Keratinocyte (primary cell): Measurements from ENCODE around the gene CTNNA2. TPM values are rescaled to one million over a fixed set of nuclear protein-coding genes. Genes with fewer than 3 reads are reported as not detected.

Experiments used
- DNase-seq: peaks from one replicate; pipeline ENCODE4 v3.0.0-alpha.2; 2011; ENCODE audit warnings: low read depth, missing footprints, low spot score
- FAIRE-seq: peaks from 2 replicates; lab custom pipeline; 2011; peaks lifted over from hg19 to GRCh38; lab: Jason Lieb, UNC
- H2AFZ ChIP-seq: 2 replicates; pipeline ENCODE4 v1.6.0; 2012; ENCODE audit warnings: low read length, control low read depth, inconsistent platforms; ENCODE audit not compliant: control insufficient read depth
- H3K27ac ChIP-seq: 2 replicates; pipeline ENCODE4 v1.5.1; 2011; ENCODE audit warnings: low read length; ENCODE audit not compliant: control insufficient read depth, insufficient read depth
- H3K27me3 ChIP-seq: 3 replicates; pipeline ENCODE4 v1.6.0; 2011; ENCODE audit warnings: low read length; ENCODE audit not compliant: control insufficient read depth, insufficient read depth; ENCODE audit errors: extremely low read depth
- H3K36me3 ChIP-seq, 2 experiments: 2 replicates in 1 of 2; 3 replicates in 1 of 2; pipeline ENCODE4 v1.5.1; 2011; ENCODE audit warnings: low read length in 2 of 2, mild to moderate bottlenecking in 1 of 2; ENCODE audit not compliant: control insufficient read depth in 2 of 2, insufficient read depth in 2 of 2; ENCODE audit errors: extremely low read depth in 1 of 2
- H3K4me1 ChIP-seq: 3 replicates; pipeline ENCODE4 v1.5.1; 2011; ENCODE audit warnings: low read length; ENCODE audit not compliant: control insufficient read depth, insufficient read depth; ENCODE audit errors: extremely low read depth
- H3K4me2 ChIP-seq: 3 replicates; pipeline ENCODE4 v1.6.0; 2011; ENCODE audit warnings: low read depth, low read length; ENCODE audit not compliant: control insufficient read depth, insufficient read depth; ENCODE audit errors: extremely low read depth
- H3K4me3 ChIP-seq, 3 experiments: fragments of 200-600 bp in 1 of 3; sonication (generic) in 1 of 3; 2 replicates in 2 of 3; 3 replicates in 1 of 3; pipeline ENCODE4 v1.5.1; 2011 to 2016; ENCODE audit warnings: low read length in 3 of 3, mild to moderate bottlenecking in 3 of 3, control low read depth in 2 of 3, inconsistent platforms in 1 of 3, low read depth in 1 of 3, mixed read lengths in 1 of 3, mixed run types in 1 of 3, moderate library complexity in 1 of 3; ENCODE audit not compliant: control insufficient read depth in 2 of 3, insufficient read depth in 2 of 3; ENCODE audit errors: extremely low read depth in 1 of 3
- H3K79me2 ChIP-seq: 2 replicates; pipeline ENCODE4 v1.6.0; 2012; ENCODE audit warnings: low read length; ENCODE audit not compliant: control insufficient read depth, insufficient read depth
- H3K9ac ChIP-seq: 3 replicates; pipeline ENCODE4 v1.6.0; 2011; ENCODE audit warnings: low read length; ENCODE audit not compliant: control insufficient read depth, insufficient read depth; ENCODE audit errors: extremely low read depth
- H3K9me1 ChIP-seq: 3 replicates; pipeline ENCODE4 v1.6.0; 2011; ENCODE audit warnings: low read length; ENCODE audit not compliant: control insufficient read depth, insufficient read depth; ENCODE audit errors: extremely low read depth
- H3K9me3 ChIP-seq: 2 replicates; pipeline ENCODE4 v1.5.1; 2012; ENCODE audit warnings: low read depth, low read length; ENCODE audit not compliant: control insufficient read depth
- H4K20me1 ChIP-seq: 3 replicates; pipeline ENCODE4 v1.6.0; 2011; ENCODE audit warnings: low read length; ENCODE audit not compliant: control insufficient read depth, insufficient read depth; ENCODE audit errors: extremely low read depth
- EZH2 ChIP-seq: IDR thresholded peaks from one replicate; pipeline ENCODE4 v1.6.1; 2012; ENCODE audit warnings: inconsistent platforms, mild to moderate bottlenecking, low read length, moderate library complexity
- dilution Hi-C: fragments of 300-500 bp; cut with MboI; formaldehyde crosslinking; loops from one replicate; pipeline ENCODE4 v1.7.0; 2020; ENCODE audit warnings: low sequenced_read_pairs; ENCODE audit not compliant: extremely low pct_ligation_motif_present
- polyA plus RNA-seq, 5 experiments: library from polyadenylated mRNA; depleted of rRNA in 3 of 5; stranded (reverse) in 3 of 5; stranded (forward) in 1 of 5; unstranded in 1 of 5; fragments of >200 nt; gene quantifications; 1 replicate in 1 of 5; 2 replicates in 3 of 5; 3 replicates in 1 of 5; pipeline versions ENCODE4 v1.2.1 to v1.2.3, GENCODE V29; 2011 to 2012; ENCODE audit warnings: missing spikeins in 2 of 5, low read depth in 1 of 5, low replicate concordance in 1 of 5
- TF ChIP-seq, protein P1 (sequence below), 3 experiments: IDR thresholded peaks in 1 of 3; conservative IDR thresholded peaks in 1 of 3; optimal IDR thresholded peaks in 1 of 3; 2 replicates in 2 of 3; 3 replicates in 1 of 3; pipeline versions ENCODE3 to v1.5.1; 2011; ENCODE audit warnings: low read length in 3 of 3, mild to moderate bottlenecking in 3 of 3, moderate library complexity in 2 of 3, control low read depth in 1 of 3, inconsistent platforms in 1 of 3; ENCODE audit not compliant: insufficient read depth in 2 of 3; ENCODE audit errors: extremely low read depth in 1 of 3

Gene CTNNA2
- polyA plus RNA-seq, 1 donor (not counting 4 experiments of a cell fraction or from before 2014, with no cell fraction given) = not detected

DNA sequence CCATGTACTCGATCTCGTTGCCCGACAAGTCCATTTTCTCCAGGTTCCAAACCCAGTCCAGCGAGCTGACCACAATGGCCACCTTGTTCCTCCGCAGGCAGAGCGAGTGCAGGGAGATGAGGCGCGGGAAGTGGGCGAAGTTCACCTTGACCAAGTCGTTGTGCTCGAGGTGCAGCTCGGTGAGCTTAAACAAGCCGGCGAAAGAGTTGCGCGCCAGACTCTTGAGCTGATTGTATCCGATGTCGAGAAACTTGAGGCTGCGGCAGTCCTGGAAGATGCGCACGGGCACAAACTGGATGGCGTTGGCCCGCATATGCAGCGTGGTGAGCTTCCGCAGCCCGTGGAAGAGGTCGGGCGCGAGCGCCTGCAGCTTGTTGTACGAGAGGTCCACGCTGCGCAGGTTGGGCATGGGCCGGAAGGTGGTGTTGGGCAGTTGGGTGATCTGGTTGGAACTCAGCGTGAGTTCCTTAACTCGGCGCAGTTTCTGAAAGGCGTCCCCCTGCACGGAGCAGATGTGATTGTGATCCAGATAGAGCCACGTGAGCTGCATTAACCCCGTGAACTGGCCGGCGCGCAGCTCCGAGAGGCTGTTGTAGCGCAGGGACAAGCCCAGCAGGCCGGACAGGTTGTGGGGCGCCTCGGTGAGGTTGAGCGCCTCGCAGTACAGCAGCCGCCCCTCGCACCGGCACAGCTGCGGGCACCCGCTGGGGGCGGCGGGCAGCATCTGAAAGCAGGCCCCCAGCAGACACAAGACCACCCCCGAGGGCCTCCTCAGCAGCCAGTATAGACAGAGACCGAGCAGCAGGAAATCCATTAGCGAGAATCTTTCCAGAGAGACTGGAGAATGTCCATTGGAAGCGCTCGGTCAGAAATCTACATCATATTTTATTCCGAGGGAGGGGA, 790.4 kb downstream of the CTNNA2 start:
- Histone ChIP-seq H3K9me3 (no peaks in the 10 kb centered on the region), H3K27me3 (peaks cover 43% of the 10 kb centered on the region), H3K27ac (no peak overlapping the region), H3K9me1 (no peaks in the 10 kb centered on the region), H2AFZ (no peak overlapping the region), H3K36me3 (no peaks in the 10 kb centered on the region), H4K20me1 (no peaks in the 10 kb centered on the region), H3K9ac (no peak overlapping the region), H3K79me2 (no peaks in the 10 kb centered on the region), H3K4me2 (no peak overlapping the region), H3K4me1 (no peaks in the 10 kb centered on the region), H3K4me3 (no peak overlapping the region)
- TF ChIP-seq, protein P1, sequence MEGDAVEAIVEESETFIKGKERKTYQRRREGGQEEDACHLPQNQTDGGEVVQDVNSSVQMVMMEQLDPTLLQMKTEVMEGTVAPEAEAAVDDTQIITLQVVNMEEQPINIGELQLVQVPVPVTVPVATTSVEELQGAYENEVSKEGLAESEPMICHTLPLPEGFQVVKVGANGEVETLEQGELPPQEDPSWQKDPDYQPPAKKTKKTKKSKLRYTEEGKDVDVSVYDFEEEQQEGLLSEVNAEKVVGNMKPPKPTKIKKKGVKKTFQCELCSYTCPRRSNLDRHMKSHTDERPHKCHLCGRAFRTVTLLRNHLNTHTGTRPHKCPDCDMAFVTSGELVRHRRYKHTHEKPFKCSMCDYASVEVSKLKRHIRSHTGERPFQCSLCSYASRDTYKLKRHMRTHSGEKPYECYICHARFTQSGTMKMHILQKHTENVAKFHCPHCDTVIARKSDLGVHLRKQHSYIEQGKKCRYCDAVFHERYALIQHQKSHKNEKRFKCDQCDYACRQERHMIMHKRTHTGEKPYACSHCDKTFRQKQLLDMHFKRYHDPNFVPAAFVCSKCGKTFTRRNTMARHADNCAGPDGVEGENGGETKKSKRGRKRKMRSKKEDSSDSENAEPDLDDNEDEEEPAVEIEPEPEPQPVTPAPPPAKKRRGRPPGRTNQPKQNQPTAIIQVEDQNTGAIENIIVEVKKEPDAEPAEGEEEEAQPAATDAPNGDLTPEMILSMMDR (optimal IDR thresholded peaks at IDR 0.05 in 1 of 3, IDR thresholded peaks at IDR 0.05 in 1 of 3, conservative IDR thresholded peaks at IDR 0.05 in 1 of 3; ENCODE audit: extremely low read depth in 1 of 3, insufficient read depth in 2 of 3, low read length in 3 of 3) = no peak
- TF ChIP-seq EZH2 = no peak
- no peak for FAIRE-seq
- DNase-seq = no peak
- dilution Hi-C loops = no loop called here

DNA sequence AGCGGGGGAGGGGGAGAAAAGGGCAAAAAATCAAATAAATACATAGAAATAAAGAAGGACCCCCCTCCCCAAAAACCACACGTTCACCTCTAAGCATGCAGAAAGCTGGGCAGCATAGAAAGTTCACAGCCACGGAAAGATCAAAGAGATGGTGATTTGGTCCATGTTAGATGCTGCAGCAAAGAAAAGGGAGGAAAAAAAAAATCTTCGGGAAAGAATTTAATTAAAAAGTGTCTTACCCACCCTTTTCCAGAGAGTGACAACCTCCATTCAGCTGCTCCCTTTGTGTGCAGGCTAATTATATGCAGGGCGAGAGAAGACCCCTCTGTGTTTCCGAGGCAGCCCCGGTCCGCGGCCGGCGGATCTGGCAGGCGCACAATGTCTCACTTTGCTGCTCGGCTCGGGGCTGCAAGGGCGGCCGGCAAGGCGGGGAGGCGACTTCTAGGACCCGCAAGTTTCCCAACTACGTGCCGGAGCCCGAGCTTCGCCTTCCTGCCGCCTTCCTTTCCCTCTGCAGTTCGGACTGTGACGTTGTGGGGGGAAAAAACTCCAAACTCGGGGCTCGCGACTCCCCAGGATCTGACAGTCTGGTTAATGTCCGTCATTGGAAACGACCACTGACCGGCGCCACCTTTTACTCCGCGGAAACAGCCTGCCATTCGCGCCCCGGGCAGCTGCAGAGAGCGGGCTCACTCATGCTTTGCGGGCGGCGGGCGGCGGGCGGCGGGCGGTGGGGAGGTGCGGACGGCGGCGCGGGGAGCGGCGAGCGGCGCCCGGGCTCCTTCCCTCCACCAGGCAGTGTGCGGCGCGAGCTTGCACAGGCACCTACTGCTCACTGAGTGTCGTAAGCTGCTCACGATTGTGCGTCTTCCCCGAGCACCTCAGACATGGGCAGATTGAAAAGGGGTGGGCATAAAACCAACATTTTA, 791.3 kb downstream of the CTNNA2 start, which contains the start of gene LRRTM1:
Gene LRRTM1 (minus strand): TSS at position 844 of the 929 bp plus-strand sequence. CDS start 933 bp downstream, outside the sequence.
- DNase-seq (no peak), FAIRE-seq (no peak)
- TF ChIP-seq EZH2 = peak; percentile 62
- TF ChIP-seq, protein P1 (optimal IDR thresholded peaks at IDR 0.05 in 1 of 3, IDR thresholded peaks at IDR 0.05 in 1 of 3, conservative IDR thresholded peaks at IDR 0.05 in 1 of 3; ENCODE audit: extremely low read depth in 1 of 3, insufficient read depth in 2 of 3, low read length in 3 of 3) = no peak
- Histone ChIP-seq H3K36me3 (no peaks in the 10 kb centered on the region), H3K27ac (no peak within 1 kb of the TSS), H2AFZ (no peak within 1 kb of the TSS), H3K9me3 (no peaks in the 10 kb centered on the region), H3K79me2 (no peaks in the 10 kb centered on the region), H3K9ac (no peak within 1 kb of the TSS), H3K9me1 (no peaks in the 10 kb centered on the region), H3K27me3 (peaks cover 43% of the 10 kb centered on the region), H4K20me1 (no peaks in the 10 kb centered on the region), H3K4me1 (no peaks in the 10 kb centered on the region), H3K4me2 (no peak within 1 kb of the TSS), H3K4me3 (no peak within 1 kb of the TSS)
- dilution Hi-C loops = no loop called here
